AG04449 (cell line): ENCODE results near the gene YPEL1.
A peak's percentile ranks its signal among the peaks of the same experiment; 100 is the strongest.

Experiments
- CTCF ChIA-PET: fragments of 350-600 bp; formaldehyde crosslinking; extraction: SDS; loops from one replicate; lab custom pipeline; 2021; ENCODE audit warnings: antibody characterized with exemption; lab: Yijun Ruan, JAX
- POLR2A ChIA-PET: fragments of 400-600, 350-600 bp; formaldehyde crosslinking; extraction: SDS; loops from one replicate; lab custom pipeline; 2020; ENCODE audit warnings: antibody characterized with exemption, inconsistent platforms; lab: Yijun Ruan, JAX
- DNase-seq: peaks from one replicate; pipeline ENCODE4 v3.0.0-alpha.2; 2010; ENCODE audit warnings: low read depth, low spot score
- H3K4me3 ChIP-seq: 2 replicates; pipeline ENCODE4 v1.5.1; 2011; ENCODE audit warnings: low read depth, mild to moderate bottlenecking, control low read depth, low read length
- TF ChIP-seq, protein P1 (sequence below): IDR thresholded peaks from one replicate; pipeline ENCODE4 v1.5.1; 2011; ENCODE audit warnings: mild to moderate bottlenecking, moderate library complexity, low read length, control low read depth, inconsistent platforms; ENCODE audit not compliant: insufficient read depth; ENCODE audit errors: missing control alignments

YPEL1 gene

DNA sequence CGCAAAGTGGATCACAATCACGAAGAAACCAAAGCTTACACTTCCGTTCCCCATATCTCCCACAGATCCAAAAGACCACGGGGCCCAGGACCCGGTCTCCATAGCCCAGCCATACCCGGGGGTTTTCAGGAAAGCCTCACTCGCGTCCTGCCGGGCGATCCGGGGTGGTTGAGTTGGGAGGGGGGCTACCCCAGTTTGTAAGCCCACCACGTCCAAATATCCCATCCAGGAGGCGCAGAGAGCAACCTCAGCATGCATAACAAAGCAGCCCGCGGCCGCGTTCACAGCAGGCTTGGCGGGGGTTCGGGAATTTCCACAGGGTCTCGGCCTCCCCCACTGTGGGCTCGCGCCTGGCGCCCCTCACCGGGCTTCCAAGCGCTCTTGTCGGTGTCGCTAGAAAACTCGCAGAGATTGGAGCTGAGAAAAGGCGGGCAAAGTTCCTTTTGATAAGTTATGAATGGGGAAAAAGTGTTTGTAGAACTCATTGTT lies 84.0 kb downstream of the YPEL1 start:
- DNase-seq: no peak
- TF ChIP-seq, protein P1, sequence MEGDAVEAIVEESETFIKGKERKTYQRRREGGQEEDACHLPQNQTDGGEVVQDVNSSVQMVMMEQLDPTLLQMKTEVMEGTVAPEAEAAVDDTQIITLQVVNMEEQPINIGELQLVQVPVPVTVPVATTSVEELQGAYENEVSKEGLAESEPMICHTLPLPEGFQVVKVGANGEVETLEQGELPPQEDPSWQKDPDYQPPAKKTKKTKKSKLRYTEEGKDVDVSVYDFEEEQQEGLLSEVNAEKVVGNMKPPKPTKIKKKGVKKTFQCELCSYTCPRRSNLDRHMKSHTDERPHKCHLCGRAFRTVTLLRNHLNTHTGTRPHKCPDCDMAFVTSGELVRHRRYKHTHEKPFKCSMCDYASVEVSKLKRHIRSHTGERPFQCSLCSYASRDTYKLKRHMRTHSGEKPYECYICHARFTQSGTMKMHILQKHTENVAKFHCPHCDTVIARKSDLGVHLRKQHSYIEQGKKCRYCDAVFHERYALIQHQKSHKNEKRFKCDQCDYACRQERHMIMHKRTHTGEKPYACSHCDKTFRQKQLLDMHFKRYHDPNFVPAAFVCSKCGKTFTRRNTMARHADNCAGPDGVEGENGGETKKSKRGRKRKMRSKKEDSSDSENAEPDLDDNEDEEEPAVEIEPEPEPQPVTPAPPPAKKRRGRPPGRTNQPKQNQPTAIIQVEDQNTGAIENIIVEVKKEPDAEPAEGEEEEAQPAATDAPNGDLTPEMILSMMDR: no peak
- CTCF ChIA-PET: interaction anchor here (1.1 to 5.0 kb wide), 4 partner anchors 9 to 287 kb away, joined by 3 to 39 read pairs (median 4); partner anchors contain the start of gene SDF2L1
- peak overlapping the region; percentile 93 for H3K4me3 ChIP-seq
- POLR2A ChIA-PET: no interaction called here

DNA sequence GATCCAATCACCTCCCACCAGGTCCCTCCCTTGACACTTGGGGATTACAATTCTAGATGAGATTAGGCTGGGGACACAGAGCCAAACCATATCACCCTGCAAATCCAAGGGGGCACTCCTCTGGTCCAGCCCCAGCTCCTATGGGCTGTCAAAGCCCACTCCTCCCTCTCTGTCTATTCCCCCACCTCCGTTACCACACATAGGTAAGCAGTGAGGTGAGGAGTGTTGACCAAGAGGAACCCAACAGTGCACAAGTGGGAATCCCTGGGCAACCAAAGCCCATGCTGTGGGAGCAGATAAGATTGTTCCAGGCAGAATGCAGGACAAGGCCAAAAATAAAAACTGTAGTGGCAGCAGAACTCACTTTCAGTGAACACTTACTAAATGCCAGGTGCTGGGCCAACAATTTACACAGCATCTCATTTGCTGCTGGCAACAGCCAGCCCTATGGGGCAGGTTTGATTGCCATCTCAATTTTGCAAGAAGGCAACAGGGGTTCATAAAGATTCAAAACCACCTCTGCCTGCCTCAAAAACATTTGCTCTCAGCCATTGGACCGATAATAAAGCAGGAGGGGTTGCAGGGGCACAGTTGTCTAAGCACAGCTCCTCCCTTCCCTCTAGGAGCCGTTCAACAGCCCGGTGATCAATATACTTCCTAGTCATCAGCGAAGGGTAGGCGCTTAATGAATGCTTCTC lies 84.6 kb downstream of the YPEL1 start:
- CTCF ChIA-PET: interaction anchor here (1.1 to 5.0 kb wide), 2 partner anchors 9 to 20 kb away, joined by 6 to 39 read pairs; partner anchors contain the start of gene SDF2L1
- DNase-seq: no peak
- TF ChIP-seq, protein P1: no peak
- H3K4me3 ChIP-seq: peak overlapping the region; percentile 93
- POLR2A ChIA-PET: no interaction called here

DNA sequence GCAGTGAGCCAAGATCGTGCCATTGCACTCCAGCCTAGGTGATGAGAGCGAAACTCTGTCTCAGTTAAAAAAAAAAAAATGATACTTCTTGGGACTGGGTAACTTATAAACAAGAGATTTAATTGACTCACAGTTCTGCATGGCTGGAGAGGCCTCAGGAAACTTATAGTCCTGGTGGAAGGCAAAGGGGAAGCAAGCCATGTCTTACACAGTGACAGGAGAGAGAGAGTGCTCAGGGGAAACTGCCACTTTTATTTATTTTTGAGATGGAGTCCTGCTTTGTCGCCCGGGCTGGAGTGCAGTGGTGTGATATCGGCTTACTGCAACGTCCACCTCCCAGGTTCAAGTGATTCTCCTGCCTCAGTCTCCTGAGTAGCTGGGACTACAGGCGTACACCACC lies 85.3 kb downstream of the YPEL1 start:
- no peak overlapping the region for H3K4me3 ChIP-seq
- TF ChIP-seq, protein P1: no peak
- CTCF ChIA-PET: interaction anchor here (1.1 to 5.0 kb wide), 2 partner anchors 8 to 19 kb away, joined by 6 to 39 read pairs; partner anchors contain the start of gene SDF2L1
- POLR2A ChIA-PET: no interaction called here
- DNase-seq: no peak
